PC-9 (cell line): ENCODE results near the gene PSMD6. TPM values are rescaled to one million over a fixed set of nuclear protein-coding genes. Genes with fewer than 3 reads are reported as not detected.

Source experiments
- BruUV-seq: library from RNA; stranded (reverse); fragments of 400-500 nt; replicated peaks from 2 replicates; lab custom pipeline; 2021; lab: Mats Ljungman, UMichigan
- CTCF ChIA-PET: fragments of 300-600 bp; sonication (Branson Sonifier 250); formaldehyde crosslinking; loops from one replicate; lab custom pipeline; 2022; ENCODE audit warnings: antibody characterized with exemption; lab: Charles Lee
- POLR2A ChIA-PET: fragments of 300-600 bp; sonication (Branson Sonifier 250); formaldehyde crosslinking; loops from one replicate; lab custom pipeline; 2022; ENCODE audit warnings: antibody characterized with exemption; ENCODE audit not compliant: unreplicated experiment; lab: Charles Lee
- DNase-seq, 2 experiments: peaks; one replicate each; pipeline versions ENCODE4 v3.0.0 to v3.0.0-alpha.2; 2015 to 2022; ENCODE audit warnings: mixed read lengths in 1 of 2
- H2AFZ ChIP-seq: fragments of 200-600 bp; sonication (generic); 2 replicates; pipeline ENCODE4 v1.8.1; 2017; ENCODE audit warnings: antibody characterized with exemption
- H3F3A ChIP-seq: fragments of 200-600 bp; sonication (generic); 2 replicates; pipeline ENCODE4 v1.8.1; 2017; ENCODE audit warnings: antibody characterized with exemption, mild to moderate bottlenecking, low read depth; ENCODE audit not compliant: insufficient read depth
- H3K27ac ChIP-seq: fragments of 200-600 bp; sonication (generic); 2 replicates; pipeline ENCODE4 v1.6.1; 2016; ENCODE audit warnings: mixed run types
- H3K27me3 ChIP-seq: fragments of 200-600 bp; sonication (generic); 2 replicates; pipeline ENCODE4 v1.6.1; 2016; ENCODE audit warnings: low read depth, mixed run types; ENCODE audit not compliant: insufficient read depth
- H3K36me3 ChIP-seq: fragments of 200-600 bp; sonication (generic); 2 replicates; pipeline ENCODE4 v1.6.1; 2016; ENCODE audit warnings: low read depth, mixed run types
- H3K4me1 ChIP-seq: fragments of 200-600 bp; sonication (generic); replicated peaks from 2 replicates; pipeline ENCODE4 v1.6.1; 2016; ENCODE audit warnings: mixed run types; ENCODE audit not compliant: insufficient read depth
- H3K4me2 ChIP-seq: fragments of 200-600 bp; sonication (generic); 2 replicates; pipeline ENCODE4 v1.6.1; 2017; ENCODE audit warnings: mixed run types
- H3K4me3 ChIP-seq: fragments of 200-600 bp; sonication (generic); 2 replicates; pipeline ENCODE4 v1.6.1; 2016; ENCODE audit warnings: mixed run types
- H3K79me2 ChIP-seq: fragments of 200-600 bp; sonication (generic); 2 replicates; pipeline ENCODE4 v1.6.1; 2017; ENCODE audit warnings: low read depth, mixed run types
- H3K9me2 ChIP-seq: fragments of 200-600 bp; sonication (generic); 2 replicates; pipeline ENCODE4 v1.8.1; 2017; ENCODE audit warnings: mild to moderate bottlenecking; ENCODE audit not compliant: insufficient read depth
- H3K9me3 ChIP-seq: fragments of 200-600 bp; sonication (generic); 2 replicates; pipeline ENCODE4 v1.8.1; 2016; ENCODE audit warnings: low read depth; ENCODE audit not compliant: insufficient read depth
- H4K20me1 ChIP-seq: fragments of 200-600 bp; sonication (generic); 2 replicates; pipeline ENCODE4 v1.8.1; 2017; ENCODE audit not compliant: insufficient read depth
- EZH2 ChIP-seq: fragments of 200-600 bp; sonication (generic); IDR thresholded peaks from 2 replicates; pipeline ENCODE4 v1.8.0; 2017; ENCODE audit warnings: antibody characterized with exemption, low read depth
- intact Hi-C: fragments of 100-400 bp; cut with micrococcal nuclease; formaldehyde crosslinking; loops from one replicate; pipeline ENCODE4 v1.10.0; 2022; ENCODE audit not compliant: unreplicated experiment
- total RNA-seq: library from RNA; stranded (reverse); gene quantifications from 2 replicates; pipeline ENCODE4 v1.2.3, GENCODE V29; 2021
- TF ChIP-seq, protein P1 (sequence below): fragments of 200-600 bp; sonication (generic); conservative IDR thresholded peaks from 2 replicates; pipeline ENCODE4 v1.6.1; 2017; ENCODE audit warnings: mixed run types, antibody characterized with exemption, mild to moderate bottlenecking, moderate library complexity

Gene PSMD6
- total RNA-seq, 1 experiment from 2014 or later: 68.8 TPM

DNA sequence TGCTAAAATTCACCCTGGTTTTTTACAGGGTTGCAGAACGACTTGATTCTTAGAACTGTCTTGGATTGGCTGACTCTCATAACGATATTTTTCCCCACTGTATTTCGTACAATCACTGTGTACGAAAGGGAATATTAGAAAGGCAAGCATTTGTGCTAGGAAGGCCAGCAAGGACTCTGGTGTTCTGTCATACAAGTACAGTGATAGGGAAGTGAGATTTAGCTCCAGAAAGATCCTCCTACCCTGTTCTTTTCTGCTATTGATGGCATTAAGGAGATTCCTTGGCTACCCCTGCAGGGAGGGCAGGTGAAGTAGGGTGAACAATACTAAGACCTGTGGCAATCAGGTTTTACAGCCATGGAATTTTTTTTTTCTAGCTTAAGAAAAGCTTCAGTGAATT is 57.3 kb downstream of the PSMD6 start:
- H4K20me1 ChIP-seq: peaks cover 8% of the 10 kb centered on the region; the same call in 1 of the 2 replicates
- H3K4me3 ChIP-seq: no peak overlapping the region
- no peaks in the 10 kb centered on the region for H3K9me3 ChIP-seq
- H3K79me2 ChIP-seq: peaks cover 8% of the 10 kb centered on the region; the same call in 1 of the 2 replicates
- H3K9me2 ChIP-seq: no peaks in the 10 kb centered on the region
- peaks cover under 1% of the 10 kb centered on the region; the same call in 1 of the 2 replicates for H3K4me1 ChIP-seq
- TF ChIP-seq EZH2: no peak
- TF ChIP-seq, protein P1, sequence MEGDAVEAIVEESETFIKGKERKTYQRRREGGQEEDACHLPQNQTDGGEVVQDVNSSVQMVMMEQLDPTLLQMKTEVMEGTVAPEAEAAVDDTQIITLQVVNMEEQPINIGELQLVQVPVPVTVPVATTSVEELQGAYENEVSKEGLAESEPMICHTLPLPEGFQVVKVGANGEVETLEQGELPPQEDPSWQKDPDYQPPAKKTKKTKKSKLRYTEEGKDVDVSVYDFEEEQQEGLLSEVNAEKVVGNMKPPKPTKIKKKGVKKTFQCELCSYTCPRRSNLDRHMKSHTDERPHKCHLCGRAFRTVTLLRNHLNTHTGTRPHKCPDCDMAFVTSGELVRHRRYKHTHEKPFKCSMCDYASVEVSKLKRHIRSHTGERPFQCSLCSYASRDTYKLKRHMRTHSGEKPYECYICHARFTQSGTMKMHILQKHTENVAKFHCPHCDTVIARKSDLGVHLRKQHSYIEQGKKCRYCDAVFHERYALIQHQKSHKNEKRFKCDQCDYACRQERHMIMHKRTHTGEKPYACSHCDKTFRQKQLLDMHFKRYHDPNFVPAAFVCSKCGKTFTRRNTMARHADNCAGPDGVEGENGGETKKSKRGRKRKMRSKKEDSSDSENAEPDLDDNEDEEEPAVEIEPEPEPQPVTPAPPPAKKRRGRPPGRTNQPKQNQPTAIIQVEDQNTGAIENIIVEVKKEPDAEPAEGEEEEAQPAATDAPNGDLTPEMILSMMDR: no peak
- POLR2A ChIA-PET: no interaction called here
- CTCF ChIA-PET: no interaction called here
- no TSS peak for BruUV-seq
- no peak overlapping the region for H2AFZ ChIP-seq
- DNase-seq: no peak
- no peaks in the 10 kb centered on the region for H3F3A ChIP-seq
- H3K36me3 ChIP-seq: no peaks in the 10 kb centered on the region
- H3K4me2 ChIP-seq: no peak overlapping the region
- intact Hi-C loops: no loop called here
- no peak overlapping the region for H3K27ac ChIP-seq
- no peaks in the 10 kb centered on the region for H3K27me3 ChIP-seq

DNA sequence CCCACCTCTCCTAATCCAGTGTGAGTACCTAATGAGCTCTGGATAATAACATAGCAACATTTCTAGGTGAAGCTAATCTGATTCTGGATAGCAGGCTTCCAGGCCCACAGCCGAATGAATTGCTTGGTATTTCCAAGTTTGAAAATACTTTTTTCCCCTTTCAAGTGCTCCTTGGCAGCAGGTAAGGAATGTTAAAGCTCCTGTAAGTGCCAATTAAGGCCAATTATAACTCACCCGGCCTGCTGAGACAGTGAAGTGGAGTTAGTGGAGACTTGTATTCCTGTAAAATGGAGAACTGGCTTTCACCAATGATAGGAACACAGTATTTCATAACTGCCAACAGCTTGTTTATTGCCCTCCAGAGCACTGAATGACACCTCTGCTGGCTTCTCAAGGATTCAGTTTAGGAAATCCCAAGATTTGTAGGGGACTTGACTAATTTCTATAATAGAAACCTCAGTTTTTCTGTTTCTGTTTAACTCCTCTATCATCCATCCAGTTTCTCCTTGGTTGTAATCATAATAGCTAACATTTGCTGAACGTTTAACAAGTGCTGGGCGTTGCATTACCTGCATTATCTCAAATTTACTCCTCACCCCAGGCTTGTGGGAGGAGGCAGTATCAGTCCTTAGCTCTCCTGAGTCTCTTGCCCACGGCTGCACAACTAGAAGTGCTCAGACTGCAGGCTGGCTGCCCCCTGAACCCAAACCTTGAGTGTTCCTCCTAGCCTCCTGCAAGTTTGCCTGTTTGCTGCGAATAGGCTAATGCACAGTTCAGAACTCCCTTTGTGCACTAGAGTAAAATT is 58.4 kb downstream of the PSMD6 start:
- H3K27ac ChIP-seq: no peak overlapping the region
- H3K4me1 ChIP-seq: peaks cover 11% of the 10 kb centered on the region
- no peaks in the 10 kb centered on the region for H3K36me3 ChIP-seq
- peaks cover 12% of the 10 kb centered on the region; the same call in 1 of the 2 replicates for H3K79me2 ChIP-seq
- no peak overlapping the region for H3K4me2 ChIP-seq
- intact Hi-C loops: loop anchor here (5.0 kb wide), 1 partner anchor 53 kb away; the partner anchor contains the start of gene SCAANT1
- H3K9me3 ChIP-seq: no peaks in the 10 kb centered on the region
- TF ChIP-seq, protein P1: no peak
- TF ChIP-seq EZH2: no peak
- no peaks in the 10 kb centered on the region for H3F3A ChIP-seq
- H3K4me3 ChIP-seq: no peak overlapping the region
- H3K9me2 ChIP-seq: no peaks in the 10 kb centered on the region
- no peaks in the 10 kb centered on the region for H3K27me3 ChIP-seq
- ChIA-PET POLR2A (no interaction called here), CTCF (no interaction called here)
- no peak overlapping the region for H2AFZ ChIP-seq
- no TSS peak for BruUV-seq
- DNase-seq: no peak
- peaks cover 8% of the 10 kb centered on the region; the same call in 1 of the 2 replicates for H4K20me1 ChIP-seq

DNA sequence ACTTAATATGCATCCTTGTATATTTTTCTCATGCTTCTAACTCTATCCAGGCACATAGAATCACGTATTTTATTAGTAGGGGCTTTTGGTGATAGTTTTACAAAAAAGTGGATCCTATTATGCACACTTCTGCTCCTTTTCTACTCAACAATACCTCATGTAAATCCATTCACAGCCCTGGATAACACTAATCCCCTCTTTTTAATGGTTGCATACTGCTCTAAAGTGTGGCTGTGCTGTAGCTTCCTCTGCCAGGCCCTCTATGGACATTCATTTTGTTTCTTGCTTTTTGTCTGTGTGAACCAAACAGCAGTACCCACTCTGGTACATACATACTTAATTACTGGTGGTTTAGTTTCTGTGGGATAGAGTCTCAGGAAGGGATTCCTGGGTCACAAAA is 59.8 kb downstream of the PSMD6 start:
- peaks cover 13% of the 10 kb centered on the region for H3K4me1 ChIP-seq
- no TSS peak for BruUV-seq
- no peak for TF ChIP-seq EZH2
- TF ChIP-seq, protein P1: no peak
- ChIA-PET CTCF (no interaction called here), POLR2A (no interaction called here)
- peaks cover 13% of the 10 kb centered on the region; the same call in 1 of the 2 replicates for H3K79me2 ChIP-seq
- no peak overlapping the region for H3K27ac ChIP-seq
- no peak for DNase-seq
- H3K9me3 ChIP-seq: no peaks in the 10 kb centered on the region
- H4K20me1 ChIP-seq: peaks cover 3% of the 10 kb centered on the region; the same call in 1 of the 2 replicates
- H3K4me2 ChIP-seq: no peak overlapping the region
- H3K27me3 ChIP-seq: no peaks in the 10 kb centered on the region
- H2AFZ ChIP-seq: no peak overlapping the region
- H3K36me3 ChIP-seq: no peaks in the 10 kb centered on the region
- H3K9me2 ChIP-seq: no peaks in the 10 kb centered on the region
- H3F3A ChIP-seq: no peaks in the 10 kb centered on the region
- intact Hi-C loops: loop anchor here (5.0 kb wide), 1 partner anchor 51 kb away; the partner anchor contains the start of gene SCAANT1
- H3K4me3 ChIP-seq: no peak overlapping the region
